Hypothalamus (tissue), 51 donors: ENCODE results near the gene PRTN3.
"Not testable (repeated sequence)": the region's sequence is repeated elsewhere in the genome, so short reads cannot be mapped to it uniquely, and the experiment has no call there.

Source experiments
- DNase-seq, 51 donors: peaks; one replicate each; lab custom pipeline; 2025; lab: John Stamatoyannopoulos, UW

PRTN3 gene

DNA sequence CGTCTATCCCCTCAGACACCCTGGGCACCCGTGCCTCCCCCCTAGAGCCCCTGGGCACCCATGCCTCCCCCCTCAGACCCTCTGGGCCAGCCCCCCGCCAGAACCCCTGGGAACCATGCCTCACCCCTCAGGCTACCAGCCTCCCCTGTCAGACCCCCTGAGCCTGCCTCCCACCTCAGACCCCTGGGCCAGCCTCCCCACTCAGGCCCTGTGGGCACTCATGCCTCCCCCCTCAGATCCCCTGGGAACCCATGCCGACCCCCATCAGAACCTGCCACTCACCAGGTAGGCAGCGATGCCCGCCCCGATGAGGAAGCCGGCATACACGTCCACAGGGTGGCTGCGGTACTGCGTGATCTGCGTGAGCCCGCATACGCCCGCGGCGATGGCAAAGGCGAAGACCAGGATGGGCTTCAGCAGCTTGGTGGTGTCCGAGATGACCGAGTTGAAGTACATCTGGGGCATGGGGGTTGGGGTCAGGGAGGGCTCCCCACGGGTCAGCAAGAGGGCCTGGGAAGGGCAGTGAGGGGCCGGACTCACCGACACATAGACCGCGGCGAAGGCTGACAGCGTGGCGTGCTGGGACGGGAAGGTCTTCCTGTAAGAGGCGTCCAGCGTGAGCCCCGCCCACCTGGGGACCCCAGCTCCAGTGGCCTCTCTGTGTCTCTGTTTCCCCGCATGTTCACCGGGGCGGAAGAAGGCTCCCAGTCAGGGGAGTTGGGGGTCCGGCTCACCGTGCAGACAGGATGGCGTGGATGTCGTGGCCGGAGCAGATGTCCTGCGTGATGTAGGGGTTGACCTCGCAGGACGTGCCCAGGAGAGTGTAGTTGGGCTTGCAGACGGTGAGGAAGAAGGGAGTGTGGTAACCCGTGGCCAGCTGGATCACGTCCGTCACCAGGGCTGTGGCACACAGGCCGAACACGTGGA is 26.4 kb upstream of the PRTN3 start:
- DNase-seq = no peak

DNA sequence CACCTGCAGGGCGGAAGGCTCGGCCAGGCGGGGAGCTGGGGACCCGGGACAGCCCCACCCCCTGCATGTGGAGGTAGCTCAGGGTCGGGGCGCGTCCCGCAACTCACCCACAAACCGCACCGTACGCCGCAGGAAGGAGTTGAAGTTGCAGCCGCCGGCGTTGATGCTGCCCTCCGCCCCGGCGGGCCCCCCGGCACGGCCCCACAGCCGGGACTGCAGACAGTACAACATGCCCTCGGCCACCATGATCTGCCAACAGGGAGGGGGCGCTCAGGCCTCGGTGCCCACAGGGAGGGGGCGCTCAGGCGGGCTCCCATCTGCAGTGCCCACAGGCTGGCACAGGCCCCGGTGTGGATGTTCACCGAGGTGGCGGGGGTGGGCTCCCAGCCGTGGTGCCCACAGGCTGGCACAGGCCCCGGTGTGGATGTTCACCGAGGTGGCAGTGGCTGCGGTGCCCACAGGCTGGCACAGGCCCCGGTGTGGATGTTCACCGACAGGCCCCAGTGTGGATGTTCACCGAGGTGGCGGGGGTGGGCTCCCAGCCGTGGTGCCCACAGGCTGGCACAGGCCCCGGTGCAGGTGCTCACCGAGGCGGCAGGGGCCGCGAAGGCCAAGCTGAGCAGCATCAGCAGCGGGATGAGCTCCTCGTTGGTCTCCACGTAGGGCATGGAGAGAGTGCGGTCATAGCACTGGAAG is 25.6 kb upstream of the PRTN3 start:
- no peak for DNase-seq

DNA sequence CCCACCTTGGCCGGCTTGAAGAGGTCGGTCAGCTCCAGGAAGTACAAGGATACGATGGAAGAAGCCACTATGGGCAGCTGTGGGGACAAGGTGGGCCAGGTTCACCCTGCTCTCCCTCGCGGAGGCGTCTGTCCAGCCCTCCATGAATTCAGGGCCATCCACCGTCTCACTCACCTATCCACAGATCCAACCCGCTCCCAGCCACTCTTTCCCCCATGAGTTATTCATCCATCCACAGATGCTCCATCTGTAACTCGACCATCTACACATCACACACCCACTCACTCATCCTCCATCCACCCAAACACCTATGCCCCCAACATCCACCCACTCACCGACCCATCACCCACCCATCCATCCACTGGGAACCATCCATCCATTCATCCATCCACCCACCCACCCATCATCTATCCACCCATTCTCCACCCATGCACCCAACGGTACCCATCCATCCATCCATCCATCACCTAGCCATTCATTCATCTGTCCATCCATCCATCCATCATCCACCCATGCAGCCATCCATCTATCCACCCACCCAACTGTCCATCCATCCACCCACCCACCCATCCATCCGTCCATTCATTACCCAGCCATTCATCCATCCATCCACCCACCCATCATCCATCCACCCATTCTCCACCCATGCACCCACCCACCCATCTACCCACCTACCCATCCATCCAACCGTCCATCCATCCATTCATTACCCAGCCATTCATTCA is 24.9 kb upstream of the PRTN3 start:
- DNase-seq = no peak

DNA sequence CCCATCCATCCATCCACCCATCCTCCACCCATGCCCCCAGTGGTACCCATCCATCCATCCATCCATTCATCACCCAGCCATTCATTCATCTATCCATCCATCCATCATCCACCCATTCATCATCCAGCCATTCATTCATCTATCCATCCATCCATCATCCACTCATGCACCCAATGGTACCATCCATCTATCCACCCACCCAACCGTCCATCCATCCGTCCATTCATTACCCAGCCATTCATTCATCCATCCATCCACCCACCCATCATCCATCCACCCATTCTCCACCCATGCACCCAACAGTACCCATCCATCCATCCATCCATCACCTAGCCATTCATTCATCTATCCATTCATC is 24.3 kb upstream of the PRTN3 start:
- no peak for DNase-seq

DNA sequence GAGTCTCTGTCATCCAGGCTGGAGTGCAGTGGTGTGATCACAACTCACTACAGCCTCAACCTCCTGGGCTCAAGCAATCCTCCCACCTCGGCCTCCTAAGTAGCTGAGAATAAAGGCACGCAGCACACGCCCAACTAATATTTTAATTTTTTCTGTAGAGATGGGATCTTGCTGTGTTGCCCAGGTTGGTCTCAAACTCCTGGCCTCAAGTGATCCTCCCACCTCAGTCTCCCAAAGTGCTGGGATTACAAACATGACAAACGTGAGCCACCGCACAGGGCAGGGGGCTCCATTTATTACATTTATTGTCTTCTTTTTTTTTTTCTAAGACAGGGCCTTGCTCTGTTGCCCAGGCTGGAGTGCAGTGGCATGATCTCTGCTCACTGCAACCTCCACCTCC is 20.6 kb upstream of the PRTN3 start:
- not testable (repeated sequence) for DNase-seq

DNA sequence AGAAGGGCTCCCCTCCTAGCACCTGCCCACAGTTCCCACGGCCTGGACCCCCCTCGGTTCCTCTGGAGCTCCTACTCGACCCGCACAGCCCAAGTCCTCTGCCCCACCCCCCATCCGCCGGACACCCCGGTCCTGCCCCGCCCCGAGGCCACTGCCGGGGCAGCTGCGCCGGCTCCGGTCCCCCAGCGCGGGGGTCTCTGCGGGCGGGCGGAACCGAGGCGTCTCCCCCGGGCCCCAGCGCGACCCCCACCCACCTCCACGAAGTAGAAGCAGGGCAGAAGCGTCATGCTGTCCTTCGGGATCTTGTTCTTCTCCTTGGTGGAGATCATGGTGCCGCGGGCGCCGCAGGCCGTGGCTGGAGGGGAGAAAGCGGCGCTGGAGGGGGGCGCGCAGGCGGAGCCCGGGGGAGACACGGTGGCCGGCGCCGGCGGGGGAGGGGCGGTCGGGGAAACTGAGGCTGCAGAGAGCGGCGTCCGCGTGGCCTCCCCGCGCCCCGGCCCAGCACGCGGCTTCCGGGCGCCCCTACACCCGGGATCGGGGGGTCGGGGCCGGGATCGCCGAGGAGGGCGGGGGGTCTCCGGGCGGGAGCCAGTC is 19.5 kb upstream of the PRTN3 start:
- DNase-seq = no peak

DNA sequence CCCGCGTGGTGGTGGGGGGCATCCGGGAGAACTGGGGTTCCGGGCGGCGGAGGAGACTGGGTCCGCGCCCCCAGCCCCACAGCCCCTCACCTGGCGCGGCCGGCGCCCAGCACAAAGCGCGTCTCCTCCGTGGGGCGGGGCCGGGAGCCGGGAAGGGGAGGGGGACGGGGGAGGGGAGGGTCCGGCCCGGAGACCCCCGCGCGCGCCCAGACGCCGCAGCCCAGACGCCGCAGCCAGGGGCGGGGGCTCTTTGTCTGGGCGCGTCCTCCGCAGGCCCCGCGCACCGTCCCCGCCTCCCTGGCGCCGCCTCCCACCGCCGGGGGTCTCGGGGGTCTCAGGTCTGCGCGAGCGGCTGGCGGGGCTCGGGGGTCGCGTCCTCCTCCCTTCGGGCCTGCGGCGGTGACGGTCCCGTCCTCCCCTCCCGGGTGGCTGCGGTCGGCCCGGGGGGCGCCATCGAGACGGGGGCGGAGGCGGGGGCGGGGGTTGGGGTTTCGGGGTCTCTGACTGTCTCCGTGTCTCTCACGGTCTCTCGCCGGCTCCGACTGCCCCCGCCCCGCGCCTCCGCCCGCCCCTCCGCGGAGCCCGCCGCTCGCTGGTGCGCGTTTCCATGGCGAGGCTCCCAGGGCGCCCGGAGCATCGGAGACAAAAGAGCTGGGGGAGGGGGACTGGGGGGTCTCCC is 18.8 kb upstream of the PRTN3 start, which contains the start of gene PLPPR3:
Gene PLPPR3 (minus strand): TSS at position 131 of the 679 bp plus-strand sequence. CDS start 396 bp downstream, outside the sequence.
- DNase-seq = peak in 1 of 51 donors; percentile 10

DNA sequence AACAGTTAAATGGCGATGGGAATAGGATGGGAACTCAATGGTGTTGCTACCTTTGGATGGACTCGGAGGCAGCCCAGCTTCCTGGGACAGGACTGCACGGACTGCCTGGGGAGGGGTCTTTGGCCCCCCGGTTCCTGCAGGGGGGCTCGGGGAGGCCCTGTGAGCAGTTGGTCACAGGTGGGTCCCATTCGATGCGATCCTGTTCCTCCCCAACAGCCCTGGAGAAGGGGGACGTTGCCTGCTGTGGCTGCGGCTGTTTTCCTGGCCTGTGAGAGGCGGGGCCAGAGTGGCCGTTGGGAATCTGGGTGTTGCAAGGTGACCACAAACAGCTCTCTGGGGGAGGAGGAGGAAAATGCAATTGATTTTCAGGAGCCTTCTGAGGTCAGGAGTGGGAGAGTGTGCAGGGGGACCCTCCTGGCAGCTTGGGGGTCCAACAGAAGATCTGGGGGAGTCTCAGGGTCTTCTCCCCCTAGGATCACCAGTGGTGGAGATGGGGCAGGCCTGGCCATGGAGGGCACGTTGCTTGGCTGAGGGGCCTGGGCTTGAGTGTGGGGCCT is 17.2 kb upstream of the PRTN3 start:
- DNase-seq = no peak

DNA sequence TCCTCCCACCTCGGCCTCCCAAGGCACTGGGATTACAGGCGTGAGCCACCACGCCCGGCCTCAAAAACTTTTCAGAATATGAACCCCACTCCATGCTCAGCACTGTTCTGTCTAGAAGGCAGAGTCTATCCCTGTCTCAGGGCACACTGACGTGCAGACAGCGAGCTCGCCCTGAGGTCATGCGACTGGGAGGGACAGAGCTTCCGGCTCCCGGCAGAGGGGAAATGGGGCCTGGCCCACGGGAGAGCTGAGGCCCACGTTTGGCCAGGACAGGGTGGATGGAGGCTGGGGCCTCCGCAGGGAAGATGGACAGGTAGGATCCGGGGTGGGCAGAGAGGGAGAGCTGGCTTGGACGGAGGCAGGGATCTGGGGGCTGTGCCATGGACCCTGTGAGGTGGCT is 15.9 kb upstream of the PRTN3 start:
- no peak for DNase-seq

DNA sequence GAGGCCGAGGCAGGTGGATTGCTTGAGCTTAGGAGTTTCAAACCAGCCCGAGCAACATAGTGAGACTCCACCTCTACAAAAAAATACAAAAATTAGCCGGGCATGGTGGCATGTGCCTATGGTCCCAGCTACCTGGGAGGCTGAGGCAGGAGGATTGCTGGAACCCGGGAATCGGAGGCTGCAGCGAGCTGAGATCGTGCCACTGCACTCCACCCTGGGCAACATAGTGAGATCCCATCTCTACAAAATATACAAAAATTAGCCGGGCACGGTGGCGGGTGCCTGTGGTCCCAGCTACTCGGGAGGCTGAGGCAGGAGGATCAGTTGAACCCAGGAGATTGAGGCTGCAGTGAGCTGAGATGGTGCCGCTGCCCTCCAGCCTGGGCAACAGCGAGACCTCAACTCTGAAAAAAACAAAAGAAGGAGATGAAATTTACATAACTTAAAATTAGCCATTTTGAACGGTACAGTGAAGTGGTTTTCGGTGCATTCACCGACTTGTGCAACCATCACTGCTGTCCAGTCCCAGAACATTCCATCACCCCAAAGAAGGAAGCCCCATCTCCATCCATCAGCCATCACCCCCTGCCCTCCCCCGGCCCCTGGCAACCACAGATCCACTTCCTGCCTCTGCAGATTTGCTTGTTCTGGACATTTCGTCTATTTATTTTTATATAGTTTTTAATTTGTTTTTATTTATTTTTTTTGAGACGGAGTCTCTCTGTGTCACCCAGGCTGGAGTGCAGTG is 14.7 kb upstream of the PRTN3 start:
- no peak for DNase-seq

DNA sequence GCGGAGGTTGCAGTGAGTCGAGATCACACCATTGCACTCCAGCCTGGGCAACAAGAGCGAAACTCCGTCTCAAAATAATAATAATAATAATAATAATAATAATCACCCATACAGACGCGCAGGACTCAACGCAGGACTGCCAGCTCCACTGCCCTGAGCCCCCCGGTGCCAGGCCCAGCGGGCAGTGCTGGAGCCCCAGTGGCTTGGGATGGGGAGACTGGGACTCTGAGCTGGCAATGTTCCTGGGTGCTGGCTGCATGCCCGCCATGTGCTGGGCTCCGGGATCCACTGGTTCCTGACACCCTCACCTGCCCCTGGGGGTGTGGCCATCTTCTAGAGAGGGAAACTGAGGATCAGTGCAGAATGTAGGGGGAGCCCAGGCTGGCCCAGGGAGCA is 13.5 kb upstream of the PRTN3 start:
- DNase-seq = no peak

DNA sequence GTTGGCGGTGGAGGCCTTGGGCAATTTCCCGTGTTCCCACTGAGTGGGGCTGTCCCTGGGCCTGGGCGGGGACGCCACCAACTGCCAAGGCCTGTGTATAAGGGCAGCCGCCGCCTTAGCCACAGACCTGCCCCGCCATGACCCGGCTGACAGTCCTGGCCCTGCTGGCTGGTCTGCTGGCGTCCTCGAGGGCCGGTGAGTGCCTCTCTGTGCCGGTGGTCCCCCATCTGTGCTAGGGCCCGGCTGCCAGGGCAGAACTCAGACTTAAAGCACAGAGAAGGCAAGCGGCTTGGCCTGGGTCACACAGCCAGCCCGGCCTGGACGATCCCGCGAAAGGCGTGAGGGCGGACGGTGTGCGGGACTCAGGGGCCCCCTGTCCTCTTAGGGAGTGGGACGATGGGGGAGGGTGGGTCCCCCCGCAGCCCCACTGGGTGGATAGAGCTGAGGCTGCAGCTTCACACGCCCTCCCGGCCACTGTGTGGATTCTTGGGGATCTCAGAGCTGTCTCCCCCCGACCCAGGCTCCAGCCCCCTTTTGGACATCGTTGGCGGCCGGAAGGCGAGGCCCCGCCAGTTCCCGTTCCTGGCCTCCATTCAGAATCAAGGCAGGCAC is 13.0 kb upstream of the PRTN3 start, which contains the start of gene AZU1:
Gene AZU1 (plus strand): TSS at position 128 of the 612 bp plus-strand sequence. CDS start 10 bp downstream, at position 138.
- no peak for DNase-seq

DNA sequence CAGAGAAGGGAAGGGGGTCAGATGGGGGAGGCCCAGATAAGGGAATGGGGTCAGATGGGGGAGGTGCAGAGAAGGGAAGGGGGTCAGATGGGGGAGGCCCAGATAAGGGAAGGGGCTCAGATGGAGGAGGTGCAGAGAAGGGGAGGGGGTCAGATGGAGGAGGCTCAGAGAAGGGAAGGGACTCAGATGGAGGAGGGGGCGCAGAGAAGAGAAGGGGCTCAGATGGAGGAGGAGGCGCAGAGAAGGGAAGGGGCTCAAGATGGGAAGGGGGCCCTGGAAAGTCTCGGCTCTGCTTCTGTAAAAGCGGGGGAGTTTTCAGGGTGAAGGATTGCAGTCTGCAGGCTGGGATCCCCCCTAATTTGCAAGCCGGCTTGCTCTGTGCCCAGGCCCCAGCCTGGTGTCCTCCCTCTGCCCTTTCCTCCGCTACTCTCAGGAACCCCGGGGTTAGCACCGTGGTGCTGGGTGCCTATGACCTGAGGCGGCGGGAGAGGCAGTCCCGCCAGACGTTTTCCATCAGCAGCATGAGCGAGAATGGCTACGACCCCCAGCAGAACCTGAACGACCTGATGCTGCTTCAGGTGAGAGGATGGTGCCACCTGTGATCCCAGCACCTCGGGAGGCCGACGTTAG is 11.6 kb upstream of the PRTN3 start:
- no peak for DNase-seq

DNA sequence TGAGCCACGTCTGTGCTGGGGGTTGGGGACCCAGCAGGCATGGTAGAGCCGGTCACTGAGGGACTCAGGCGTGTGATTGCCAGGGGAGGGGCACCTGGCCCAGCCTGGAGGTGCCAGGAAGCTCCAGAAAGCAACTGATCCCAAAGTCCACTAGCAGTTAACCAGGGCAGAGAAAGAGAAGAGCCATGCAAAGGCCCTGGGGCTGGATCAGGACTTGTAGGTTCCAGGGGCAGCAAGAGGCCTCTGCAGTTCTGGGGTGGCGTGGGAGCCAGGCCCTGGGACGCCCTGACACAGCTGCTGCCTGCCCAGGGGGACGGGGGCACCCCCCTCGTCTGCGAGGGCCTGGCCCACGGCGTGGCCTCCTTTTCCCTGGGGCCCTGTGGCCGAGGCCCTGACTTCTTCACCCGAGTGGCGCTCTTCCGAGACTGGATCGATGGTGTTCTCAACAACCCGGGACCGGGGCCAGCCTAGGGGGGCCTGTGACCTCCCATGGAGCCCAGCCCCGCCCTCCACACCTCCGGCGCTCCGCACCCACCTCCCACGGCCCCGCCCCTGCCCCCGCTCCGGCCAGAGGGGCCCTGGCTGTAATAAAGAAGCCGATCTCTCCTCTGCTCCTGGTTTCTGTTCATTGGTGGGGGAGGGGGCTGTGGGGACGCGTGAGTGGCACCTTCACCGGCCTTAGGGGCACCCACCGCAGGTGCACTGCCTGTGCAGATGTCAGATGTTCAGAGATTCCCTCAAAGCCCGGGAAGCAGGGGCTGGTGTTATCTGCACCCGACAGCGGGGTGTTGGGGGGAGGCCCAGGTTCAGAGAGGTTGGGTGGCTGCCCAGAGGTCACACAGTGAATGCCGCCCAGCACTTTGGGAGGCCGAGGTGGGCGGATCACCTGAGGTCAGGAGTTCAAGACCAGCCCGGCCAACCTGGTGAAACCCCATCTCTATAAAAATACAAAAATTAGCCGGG is 9.1 kb upstream of the PRTN3 start:
- DNase-seq = no peak

DNA sequence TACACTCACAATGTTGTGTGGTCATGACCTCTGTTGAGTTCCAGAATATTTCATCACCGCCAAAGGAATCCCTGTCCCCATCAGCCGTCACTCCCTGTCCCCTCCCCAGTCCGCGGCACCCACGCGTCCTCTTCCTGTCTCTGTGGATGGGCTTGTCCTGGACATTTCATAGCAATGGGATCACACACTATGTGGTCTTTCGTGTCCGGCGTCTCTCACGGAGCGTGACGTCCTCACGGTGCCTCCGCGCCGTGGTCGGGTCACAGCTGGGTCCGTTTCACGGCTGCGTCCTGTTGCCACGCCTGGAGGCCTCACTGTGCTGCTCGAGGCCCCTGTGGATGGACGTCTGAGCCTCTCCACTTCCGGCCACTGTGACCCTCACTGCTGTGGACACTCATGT is 6.6 kb upstream of the PRTN3 start:
- DNase-seq = no peak

DNA sequence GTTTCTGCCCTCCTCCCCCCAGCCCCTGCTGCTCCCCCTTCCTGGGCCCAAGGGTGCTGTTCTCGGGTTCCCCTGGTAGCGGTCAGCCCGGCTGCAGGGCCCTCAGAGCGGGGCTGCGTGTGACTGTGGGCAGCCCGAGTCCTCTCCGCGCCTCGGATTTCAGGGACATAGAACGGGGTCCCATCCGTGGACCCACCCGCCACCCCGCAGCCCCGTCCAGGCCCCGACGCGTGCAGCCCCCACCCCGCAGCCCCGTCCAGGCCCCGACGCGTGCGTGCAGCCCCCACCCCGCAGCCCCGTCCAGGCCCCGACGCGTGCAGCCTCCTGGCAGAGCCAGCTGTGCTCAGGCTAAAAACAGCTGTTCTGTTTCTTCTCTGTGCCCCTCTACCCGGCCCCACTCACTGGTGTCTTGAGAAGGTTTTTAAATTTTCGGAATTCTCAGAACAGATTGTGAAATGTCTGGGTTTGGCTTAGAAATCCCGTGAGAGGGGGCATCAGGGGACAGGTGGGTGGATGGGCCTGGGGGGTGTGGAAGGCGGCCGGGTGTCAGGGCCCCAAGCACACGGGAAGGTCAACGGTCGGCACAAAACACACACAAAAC is 5.5 kb upstream of the PRTN3 start:
- DNase-seq = no peak

DNA sequence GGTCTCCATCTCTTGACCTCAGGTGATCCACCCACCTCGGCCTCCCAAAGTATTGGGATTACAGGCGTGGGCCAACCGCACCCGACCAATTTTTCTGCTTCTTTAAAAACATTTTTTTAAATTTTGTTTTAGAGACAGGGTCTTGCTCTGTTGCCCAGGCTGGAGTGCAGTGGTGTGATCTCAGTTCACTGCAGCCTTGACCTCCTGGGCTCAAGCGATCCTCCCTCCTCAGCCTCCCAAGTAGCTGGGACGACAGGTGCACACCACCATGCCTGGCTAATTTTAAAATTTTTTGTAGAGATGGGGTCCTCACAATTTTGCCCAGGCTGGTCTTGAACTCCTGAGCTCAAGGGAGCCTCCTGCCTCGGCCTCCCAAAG is 2.0 kb downstream of the PRTN3 start:
- not testable (repeated sequence) for DNase-seq
